H54 (cell line): Measurements from ENCODE around the gene MRC1.

Experiments used
- DNase-seq: peaks from one replicate; pipeline ENCODE4 v3.0.0; 2011; ENCODE audit warnings: low spot score, mixed read lengths; ENCODE audit not compliant: insufficient read length
- FAIRE-seq: peaks from 3 replicates; lab custom pipeline; 2011; peaks lifted over from hg19 to GRCh38; lab: Jason Lieb, UNC
- POLR2A ChIP-seq: IDR thresholded peaks from 2 replicates; pipeline ENCODE4 v1.6.1; 2011; ENCODE audit warnings: low read depth, mild to moderate bottlenecking, low read length

MRC1 gene

DNA sequence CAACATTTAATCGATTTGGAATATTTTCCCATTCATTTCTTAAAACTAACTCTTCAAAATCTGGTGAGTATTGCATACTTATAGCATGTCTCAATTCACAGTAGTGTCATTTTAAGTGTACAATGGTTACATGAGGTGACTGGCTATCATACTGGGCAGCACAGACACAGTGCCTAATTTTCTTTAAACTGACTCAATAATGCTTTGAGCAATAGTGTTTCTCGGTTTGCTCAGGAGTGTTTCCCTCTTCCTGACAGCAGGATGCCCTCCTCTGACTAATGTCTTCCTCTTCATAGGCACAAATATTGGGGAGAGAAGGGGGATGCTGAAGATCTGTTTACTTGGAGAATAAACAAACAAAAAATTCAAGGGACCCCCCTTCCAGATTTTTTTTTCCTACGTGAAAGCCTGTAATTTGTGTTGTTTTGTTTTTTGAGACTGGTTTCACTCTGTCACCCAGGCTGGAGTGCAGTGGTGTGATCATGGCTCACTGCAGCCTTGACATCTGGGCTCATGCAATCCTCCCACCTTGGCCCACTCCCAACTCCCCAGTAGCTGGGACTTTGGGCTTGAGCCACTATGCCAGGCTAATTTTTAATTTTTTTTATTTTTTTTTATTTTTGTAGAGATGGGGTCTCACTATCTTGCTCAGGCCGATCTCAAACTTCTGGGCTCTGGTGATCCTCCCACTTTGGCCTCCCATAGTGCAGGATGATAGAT lies 2.2 kb downstream of the MRC1 start:
- DNase-seq (no peak), FAIRE-seq (no peak)
- TF ChIP-seq POLR2A: no peak

DNA sequence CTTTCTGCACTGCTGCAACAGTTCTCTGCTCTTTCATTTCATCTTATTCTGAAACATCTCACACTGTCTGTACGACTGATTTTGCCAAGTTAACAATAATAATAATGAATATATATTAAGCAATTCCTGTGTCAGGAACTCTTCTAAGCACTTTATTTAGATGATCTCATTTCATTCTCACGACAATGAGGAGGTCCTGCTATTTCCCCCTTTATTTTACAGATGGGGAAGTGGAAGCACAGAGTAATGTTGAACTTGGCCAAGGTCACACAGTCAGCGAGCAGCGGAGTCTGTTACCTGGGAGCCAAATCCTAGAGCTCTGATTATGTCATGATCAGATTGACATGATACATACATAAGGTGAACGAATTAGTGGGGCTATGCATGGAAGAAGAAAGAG lies 5.8 kb downstream of the MRC1 start:
- DNase-seq (no peak), FAIRE-seq (no peak)
- no peak for TF ChIP-seq POLR2A

DNA sequence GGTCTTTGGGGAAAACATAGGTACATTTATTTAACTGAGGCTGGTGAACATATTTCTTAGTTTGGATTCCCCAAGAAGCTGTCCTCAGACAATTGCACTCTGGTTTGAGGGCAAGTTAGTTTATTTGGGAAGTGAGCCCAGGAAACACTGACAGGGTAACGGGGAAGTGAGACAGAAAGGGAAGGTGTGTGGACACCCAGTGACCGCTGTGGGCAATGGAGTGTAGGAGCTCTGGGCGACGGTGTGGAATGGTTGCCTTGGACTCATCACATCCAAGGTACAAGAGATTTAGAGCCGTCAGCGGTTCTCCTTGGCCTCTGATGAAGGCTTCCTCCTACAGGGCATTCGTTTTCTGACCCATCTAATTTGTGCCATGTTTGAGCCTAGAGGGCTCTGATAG lies 7.1 kb downstream of the MRC1 start:
- TF ChIP-seq POLR2A: no peak
- DNase-seq (no peak), FAIRE-seq (no peak)

DNA sequence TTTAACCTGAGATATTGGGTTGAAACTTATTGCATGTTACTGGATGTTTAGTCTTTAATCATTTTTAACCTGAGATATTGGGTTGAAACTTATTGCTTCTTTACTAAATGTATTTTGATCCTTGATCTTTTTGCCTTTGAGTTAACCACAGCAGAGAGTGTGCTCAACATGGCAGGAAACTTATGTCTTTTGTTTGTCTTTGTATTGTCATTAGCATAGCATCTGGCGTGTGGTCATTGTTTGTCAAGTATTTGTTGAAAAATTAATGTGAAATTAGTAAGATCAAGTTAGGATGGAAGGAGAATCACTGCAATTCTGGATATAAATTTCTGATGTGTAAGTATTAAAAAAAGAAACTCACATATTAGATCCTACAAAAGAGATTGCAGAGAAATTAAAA lies 8.2 kb downstream of the MRC1 start:
- TF ChIP-seq POLR2A: no peak
- FAIRE-seq (no peak), DNase-seq (no peak)

DNA sequence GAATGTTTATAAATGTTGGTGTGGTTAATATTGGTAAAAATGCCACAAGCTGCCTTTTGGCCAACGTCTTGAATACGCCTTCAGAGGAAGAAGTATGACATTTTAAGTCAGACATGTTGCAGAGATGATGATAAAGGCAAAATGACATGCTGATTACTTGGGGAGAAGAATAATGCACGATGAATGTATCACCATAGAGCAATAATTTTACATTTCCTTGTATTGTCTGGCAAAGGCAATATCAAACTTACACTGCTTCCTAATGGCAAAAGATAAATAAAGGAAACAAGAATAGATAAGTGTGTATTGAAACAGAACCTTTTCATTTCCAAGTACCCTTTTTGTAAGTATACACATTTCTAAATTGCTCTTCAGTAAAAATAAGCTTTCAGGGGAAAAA lies 8.6 kb downstream of the MRC1 start:
- no peak for FAIRE-seq
- no peak for DNase-seq
- TF ChIP-seq POLR2A: no peak

DNA sequence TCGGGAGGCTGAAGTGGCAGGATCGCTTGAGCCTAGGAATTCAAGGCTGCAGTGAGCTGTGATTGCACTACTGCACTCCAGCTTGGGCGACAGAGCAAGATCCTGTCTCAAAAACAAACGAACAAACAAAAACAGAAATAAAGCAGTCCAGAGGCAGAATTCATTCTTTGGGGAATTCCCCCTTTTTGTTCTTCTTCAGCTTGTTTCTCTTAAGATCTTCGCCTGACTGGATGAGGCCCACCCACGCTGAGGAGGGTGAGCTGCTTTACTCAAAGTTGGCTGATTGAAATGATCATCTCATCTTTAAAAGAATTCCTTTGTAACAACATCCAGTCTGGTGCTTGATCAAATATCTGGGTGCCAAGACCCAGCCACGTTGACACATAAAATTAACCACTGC lies 10.7 kb downstream of the MRC1 start:
- no peak for TF ChIP-seq POLR2A
- DNase-seq (no peak), FAIRE-seq (no peak)

DNA sequence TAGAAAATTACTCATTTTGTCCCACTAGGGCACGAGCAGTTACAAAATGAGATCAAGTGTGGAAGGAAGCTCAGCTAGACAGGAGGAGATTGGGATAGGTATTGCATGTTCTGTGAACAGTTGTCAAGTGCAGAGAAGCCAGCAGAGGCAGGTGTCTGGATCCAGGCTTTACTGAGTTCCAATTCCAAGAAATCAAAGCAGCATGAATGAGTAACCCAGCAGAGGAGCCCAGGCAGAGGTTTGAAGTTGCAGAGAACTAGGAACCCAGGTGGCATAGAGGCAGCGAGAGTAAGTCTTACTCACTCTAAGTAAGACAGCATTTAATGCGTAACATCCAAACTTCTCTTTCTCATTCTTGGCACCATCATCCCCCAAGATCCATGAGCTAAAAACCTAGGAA lies 11.8 kb downstream of the MRC1 start:
- DNase-seq (no peak), FAIRE-seq (no peak)
- TF ChIP-seq POLR2A: no peak

DNA sequence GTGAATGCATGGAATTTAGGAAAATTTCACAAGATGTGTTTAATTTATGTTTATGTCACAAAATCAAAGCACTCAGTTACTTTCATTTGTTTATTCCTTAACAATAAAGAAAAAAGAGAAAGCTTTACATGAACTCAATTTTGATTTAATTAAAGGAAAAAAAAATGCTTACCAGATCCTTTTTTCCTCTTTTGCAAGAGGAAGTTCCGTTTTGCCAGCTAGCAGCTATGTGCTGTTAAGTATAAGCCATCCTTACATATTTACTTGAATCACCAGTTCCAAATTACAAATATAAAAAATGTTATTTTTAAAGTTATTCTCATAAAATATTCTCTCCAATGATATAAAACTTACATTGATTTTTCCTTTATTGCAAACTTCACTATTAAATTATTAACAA lies 12.7 kb downstream of the MRC1 start:
- FAIRE-seq (no peak), DNase-seq (no peak)
- TF ChIP-seq POLR2A: no peak

DNA sequence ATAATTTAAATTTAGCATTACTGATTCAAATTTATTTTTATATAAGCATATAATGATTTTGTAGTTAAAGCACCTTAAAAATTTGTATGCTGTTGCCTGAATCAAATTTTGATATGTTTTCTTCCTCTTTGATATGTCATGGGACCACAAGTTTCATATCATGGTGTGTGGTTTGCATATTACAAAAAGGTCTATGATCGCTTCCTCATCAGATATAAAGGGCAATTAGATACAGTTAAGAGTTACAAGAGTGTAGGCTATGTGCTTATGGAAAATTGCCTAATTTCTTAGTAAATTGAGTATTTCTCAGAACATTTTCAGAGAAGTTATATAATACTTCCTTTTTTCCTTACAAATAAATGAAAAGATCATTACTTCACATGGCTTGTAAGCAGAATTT lies 22.2 kb downstream of the MRC1 start:
- DNase-seq: no peak
- no peak for TF ChIP-seq POLR2A

DNA sequence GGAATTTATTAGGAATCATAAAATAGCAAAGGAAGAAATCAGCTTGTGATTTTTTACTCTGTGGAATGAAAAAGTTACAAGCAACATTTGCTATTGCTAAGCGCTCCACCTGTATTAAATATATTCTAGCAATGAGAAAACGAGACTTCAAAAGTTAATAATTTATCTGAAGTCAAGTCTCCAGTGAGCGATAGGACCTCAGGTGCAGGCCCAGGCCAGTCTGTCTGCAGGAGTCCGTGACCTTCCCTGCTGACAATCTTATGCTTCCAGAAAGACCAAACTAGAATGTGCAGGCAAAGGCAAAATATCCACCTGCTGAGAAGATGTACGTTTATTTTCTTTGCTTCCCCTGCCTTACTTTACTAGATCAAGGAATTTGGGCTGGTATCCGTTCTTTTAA lies 22.7 kb downstream of the MRC1 start:
- no peak for DNase-seq
- FAIRE-seq: no peak
- no peak for TF ChIP-seq POLR2A

More for the DNA sequence above, 22.2 kb downstream of the MRC1 start:
- FAIRE-seq: no peak

DNA sequence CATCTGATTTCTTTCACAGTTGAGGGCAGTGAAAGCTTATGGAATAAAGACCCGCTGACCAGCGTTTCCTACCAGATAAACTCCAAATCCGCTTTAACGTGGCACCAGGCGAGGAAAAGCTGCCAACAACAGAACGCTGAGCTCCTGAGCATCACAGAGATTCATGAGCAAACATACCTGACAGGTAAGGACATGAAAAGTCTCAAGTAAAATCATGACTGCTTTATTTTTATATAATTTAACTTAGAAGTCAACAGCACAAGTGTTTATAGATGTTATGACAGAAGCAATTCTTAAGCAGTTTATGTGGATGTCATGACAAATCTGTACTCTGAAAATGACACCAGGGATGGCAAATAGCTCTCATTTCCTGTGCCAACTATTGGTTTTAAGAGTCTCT lies 24.5 kb downstream of the MRC1 start:
- DNase-seq (no peak), FAIRE-seq (no peak)
- TF ChIP-seq POLR2A: no peak

DNA sequence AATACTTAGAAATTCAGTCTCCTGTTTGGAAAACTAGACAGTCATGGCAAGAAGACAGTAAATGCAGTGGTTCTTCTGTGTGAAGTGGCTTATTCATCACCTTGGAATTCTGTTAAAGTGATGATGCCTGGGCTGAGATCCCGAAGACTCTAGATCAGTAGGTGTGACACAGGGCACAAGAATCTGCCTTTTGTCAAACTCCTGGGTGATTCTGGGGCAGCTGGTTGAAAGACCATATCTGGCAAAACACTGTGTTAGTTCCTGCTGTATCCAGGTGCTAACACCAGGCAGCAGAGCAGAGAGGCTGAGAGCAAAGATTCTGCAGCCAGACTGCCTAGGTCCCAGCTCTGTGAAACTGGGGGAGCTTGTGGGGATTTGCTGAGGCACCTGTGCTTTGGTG lies 26.5 kb downstream of the MRC1 start:
- no peak for TF ChIP-seq POLR2A
- FAIRE-seq (peak; percentile 99), DNase-seq (peak; percentile 67)

DNA sequence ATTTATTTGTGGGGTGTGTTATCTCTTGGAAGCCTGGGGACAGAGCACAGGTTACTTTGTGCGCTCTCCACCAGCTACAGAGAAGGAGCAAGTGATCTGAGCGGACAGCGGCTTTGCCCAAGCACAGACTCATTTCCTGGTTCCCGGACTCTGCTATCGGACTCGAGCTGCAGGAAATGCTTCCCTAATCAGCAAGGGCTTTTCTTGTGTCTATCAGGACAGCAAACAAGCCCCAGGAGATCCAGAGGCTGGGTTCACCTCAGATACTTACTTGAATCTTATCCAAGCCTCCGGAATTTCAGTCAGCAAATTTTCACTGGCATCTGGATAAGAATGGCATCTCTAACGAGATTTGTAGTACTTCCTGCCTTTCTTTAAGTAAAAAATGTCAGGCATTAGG lies 27.8 kb downstream of the MRC1 start:
- peak; percentile 85 for FAIRE-seq

DNA sequence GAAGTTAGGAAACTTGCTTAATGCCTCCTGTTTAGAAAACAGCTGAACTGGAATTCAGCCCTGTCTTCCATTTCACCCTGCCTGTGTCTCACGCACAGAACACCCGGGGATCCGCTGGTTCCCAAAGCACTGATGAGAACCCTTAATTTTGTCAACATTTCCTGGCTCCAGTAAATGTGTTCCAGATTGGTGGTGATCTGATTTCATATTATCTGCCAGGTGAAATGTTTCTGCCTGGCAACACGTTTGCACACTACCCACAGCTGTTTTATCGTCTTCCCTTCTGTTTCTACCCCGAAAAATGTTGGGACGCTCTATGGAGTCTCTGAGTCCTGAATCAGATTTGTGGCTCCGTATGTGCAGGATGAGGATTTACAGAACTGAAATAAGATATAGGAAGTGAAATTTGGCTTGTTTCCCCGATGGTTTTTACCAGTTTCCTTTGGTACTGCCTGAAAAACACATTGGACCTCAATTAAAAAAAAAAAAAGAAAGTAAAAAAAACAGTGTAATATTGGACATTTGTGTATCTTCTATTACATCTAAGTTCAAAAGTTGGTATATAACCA lies 29.0 kb downstream of the MRC1 start:
- TF ChIP-seq POLR2A: no peak
- FAIRE-seq: no peak
- no peak for DNase-seq

More for the DNA sequence above, 27.8 kb downstream of the MRC1 start:
- DNase-seq: peak; percentile 27
- TF ChIP-seq POLR2A: no peak

DNA sequence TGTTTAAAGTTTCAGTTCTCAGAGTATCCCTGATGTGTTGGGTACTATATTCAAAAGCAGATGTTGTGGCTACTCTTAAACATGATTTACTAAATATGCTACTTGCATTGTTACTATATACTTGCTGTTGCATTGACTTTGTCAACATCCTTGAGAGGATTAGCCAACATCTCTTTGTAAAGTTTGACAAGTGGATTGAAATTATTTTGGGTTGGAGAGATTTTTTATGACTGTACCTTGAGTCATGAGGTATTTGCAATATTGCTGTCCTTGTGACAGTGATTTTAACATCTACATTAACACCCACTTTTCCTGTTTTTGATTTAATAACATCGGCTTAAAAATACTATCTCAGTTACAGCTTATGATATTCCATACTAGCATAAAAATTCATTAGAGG lies 31.9 kb downstream of the MRC1 start:
- no peak for TF ChIP-seq POLR2A
- DNase-seq (no peak), FAIRE-seq (peak; percentile 99)
